ENCODE results near the gene ELMO1.

- TF ChIP-seq CTCF (IDR thresholded peaks at IDR 0.05): no peak
- no peak for TF ChIP-seq POLR2A (IDR thresholded peaks at IDR 0.05)
These were observed 101.9 kb downstream of the ELMO1 start for GRCh38 chr7:37346761-37347160.

Measured in body of pancreas (tissue), 4 donors.